ENCODE data around the gene HNF4A. TPM values are rescaled to one million over a fixed set of nuclear protein-coding genes. Genes with fewer than 3 reads are reported as not detected.
A peak's percentile ranks its signal among the peaks of the same experiment; 100 is the strongest.

HNF4A gene
- total and polyA plus RNA-seq, 2 of the 13 experiments (the other 11 are each of a cell fraction or from before 2014, with no cell fraction given): 80.9 to 169 TPM

DNA sequence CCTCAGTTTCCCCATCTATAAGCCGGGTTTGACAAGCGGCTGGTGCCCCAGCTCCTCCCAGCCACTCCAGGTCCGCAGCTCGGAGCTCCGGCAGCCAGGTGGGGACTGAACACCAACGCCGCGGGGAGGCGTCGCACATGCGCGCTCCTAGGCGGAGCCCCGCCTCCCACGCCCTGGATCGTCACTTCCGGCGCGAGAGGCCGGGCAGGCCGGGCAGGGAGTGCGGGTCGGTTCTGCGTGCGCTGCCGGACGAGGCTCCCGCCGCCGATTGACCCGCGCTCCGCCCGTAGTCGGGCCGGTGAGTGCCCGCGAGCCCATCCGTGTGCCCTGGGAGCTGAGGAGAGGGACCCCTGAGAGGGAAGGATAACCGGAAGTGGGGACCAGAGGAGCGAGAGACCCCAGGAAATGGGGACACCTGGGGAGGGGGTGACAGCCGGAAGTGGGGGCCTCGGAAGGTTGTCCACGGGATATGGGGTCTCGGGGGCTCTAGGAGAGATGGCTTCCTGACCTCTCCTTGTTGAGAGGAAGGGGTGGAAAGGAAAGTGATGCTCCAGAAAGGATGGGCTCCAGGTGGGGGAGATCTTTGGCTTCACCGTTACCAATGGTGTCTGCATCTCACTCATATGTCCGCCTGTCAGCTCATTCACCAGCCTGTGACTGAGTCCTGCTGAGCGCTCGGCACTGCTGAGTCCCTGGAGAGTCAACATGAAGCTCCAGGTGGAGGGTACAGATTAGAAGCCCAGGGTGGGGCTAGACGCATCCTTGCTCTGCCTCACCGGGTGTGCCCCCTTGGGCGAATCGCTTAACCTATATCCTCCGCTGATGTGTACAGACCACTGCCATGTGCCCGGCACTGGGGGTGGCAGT is 120.4 kb downstream of the HNF4A start, which contains the start of gene TTPAL (continued):
- TF ChIP-seq, protein P1, sequence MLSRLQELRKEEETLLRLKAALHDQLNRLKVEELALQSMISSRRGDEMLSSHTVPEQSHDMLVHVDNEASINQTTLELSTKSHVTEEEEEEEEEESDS (CRISPR knock-in tag; IDR thresholded peaks at IDR 0.05; ENCODE audit: borderline replicate concordance): peak; percentile 97
- TF ChIP-seq POLR2A (IDR thresholded peaks at IDR 0.05; ENCODE audit: insufficient read depth in 1 of 2, low read depth in 2 of 2, low read length in 2 of 2): peak; percentile 91 to 100
- peak; percentile 99 for TF ChIP-seq MEIS1 (CRISPR knock-in tag; IDR thresholded peaks at IDR 0.05; ENCODE audit: borderline replicate concordance)
- peak; percentile 78; the same call in 1 of the 2 replicates for TF ChIP-seq ATF7-NPFF (CRISPR knock-in tag; IDR thresholded peaks at IDR 0.05; ENCODE audit: low read depth)
- peak; percentile 99 for TF ChIP-seq ZBTB7A (CRISPR knock-in tag; IDR thresholded peaks at IDR 0.05)
- TF ChIP-seq ZNF446 (CRISPR knock-in tag; IDR thresholded peaks at IDR 0.05): no peak; the same call in 1 of the 2 replicates
- TF ChIP-seq, protein P2, sequence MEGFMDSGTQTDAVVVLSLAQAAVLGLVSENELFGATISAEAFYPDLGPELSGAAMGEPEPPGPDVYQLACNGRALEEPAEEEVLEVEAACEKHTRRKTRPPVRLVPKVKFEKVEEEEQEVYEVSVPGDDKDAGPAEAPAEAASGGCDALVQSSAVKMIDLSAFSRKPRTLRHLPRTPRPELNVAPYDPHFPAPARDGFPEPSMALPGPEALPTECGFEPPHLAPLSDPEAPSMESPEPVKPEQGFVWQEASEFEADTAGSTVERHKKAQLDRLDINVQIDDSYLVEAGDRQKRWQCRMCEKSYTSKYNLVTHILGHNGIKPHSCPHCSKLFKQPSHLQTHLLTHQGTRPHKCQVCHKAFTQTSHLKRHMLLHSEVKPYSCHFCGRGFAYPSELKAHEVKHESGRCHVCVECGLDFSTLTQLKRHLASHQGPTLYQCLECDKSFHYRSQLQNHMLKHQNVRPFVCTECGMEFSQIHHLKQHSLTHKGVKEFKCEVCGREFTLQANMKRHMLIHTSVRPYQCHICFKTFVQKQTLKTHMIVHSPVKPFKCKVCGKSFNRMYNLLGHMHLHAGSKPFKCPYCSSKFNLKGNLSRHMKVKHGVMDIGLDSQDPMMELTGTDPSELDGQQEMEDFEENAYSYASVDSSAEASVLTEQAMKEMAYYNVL (CRISPR knock-in tag; IDR thresholded peaks at IDR 0.05; ENCODE audit: borderline replicate concordance): peak; percentile 85; the same call in 1 of the 2 replicates
- TF ChIP-seq SNAI1 (CRISPR knock-in tag; IDR thresholded peaks at IDR 0.05; ENCODE audit: borderline replicate concordance): peak; percentile 73; the same call in 1 of the 2 replicates
- TF ChIP-seq, protein P3, sequence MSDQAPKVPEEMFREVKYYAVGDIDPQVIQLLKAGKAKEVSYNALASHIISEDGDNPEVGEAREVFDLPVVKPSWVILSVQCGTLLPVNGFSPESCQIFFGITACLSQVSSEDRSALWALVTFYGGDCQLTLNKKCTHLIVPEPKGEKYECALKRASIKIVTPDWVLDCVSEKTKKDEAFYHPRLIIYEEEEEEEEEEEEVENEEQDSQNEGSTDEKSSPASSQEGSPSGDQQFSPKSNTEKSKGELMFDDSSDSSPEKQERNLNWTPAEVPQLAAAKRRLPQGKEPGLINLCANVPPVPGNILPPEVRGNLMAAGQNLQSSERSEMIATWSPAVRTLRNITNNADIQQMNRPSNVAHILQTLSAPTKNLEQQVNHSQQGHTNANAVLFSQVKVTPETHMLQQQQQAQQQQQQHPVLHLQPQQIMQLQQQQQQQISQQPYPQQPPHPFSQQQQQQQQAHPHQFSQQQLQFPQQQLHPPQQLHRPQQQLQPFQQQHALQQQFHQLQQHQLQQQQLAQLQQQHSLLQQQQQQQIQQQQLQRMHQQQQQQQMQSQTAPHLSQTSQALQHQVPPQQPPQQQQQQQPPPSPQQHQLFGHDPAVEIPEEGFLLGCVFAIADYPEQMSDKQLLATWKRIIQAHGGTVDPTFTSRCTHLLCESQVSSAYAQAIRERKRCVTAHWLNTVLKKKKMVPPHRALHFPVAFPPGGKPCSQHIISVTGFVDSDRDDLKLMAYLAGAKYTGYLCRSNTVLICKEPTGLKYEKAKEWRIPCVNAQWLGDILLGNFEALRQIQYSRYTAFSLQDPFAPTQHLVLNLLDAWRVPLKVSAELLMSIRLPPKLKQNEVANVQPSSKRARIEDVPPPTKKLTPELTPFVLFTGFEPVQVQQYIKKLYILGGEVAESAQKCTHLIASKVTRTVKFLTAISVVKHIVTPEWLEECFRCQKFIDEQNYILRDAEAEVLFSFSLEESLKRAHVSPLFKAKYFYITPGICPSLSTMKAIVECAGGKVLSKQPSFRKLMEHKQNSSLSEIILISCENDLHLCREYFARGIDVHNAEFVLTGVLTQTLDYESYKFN (CRISPR knock-in tag; conservative IDR thresholded peaks at IDR 0.05): peak; percentile 78
- no peak; the same call in 1 of the 2 replicates for TF ChIP-seq MED13 (CRISPR knock-in tag; IDR thresholded peaks at IDR 0.05)
- peak; percentile 100 for TF ChIP-seq PHF8 (CRISPR knock-in tag; IDR thresholded peaks at IDR 0.05)
- TF ChIP-seq SMAD1 (CRISPR knock-in tag; IDR thresholded peaks at IDR 0.05; ENCODE audit: borderline replicate concordance, low read depth): peak; percentile 99
- 0 out of 2 replicates have a peak, but pooled peaks have one; percentile 20 for TF ChIP-seq ZSCAN22 (CRISPR knock-in tag; IDR thresholded peaks at IDR 0.05)
- 0 out of 2 replicates have a peak, but pooled peaks have one; percentile 11 for TF ChIP-seq KDM1A (CRISPR knock-in tag; IDR thresholded peaks at IDR 0.05)
- TF ChIP-seq, protein P4, sequence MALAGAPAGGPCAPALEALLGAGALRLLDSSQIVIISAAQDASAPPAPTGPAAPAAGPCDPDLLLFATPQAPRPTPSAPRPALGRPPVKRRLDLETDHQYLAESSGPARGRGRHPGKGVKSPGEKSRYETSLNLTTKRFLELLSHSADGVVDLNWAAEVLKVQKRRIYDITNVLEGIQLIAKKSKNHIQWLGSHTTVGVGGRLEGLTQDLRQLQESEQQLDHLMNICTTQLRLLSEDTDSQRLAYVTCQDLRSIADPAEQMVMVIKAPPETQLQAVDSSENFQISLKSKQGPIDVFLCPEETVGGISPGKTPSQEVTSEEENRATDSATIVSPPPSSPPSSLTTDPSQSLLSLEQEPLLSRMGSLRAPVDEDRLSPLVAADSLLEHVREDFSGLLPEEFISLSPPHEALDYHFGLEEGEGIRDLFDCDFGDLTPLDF (CRISPR knock-in tag; IDR thresholded peaks at IDR 0.05): peak; percentile 64; the same call in 1 of the 2 replicates
- 0 out of 2 replicates have a peak, but pooled peaks have one; percentile 27 for TF ChIP-seq ZNF644 (CRISPR knock-in tag; IDR thresholded peaks at IDR 0.05; ENCODE audit: low read depth)
- TF ChIP-seq SNRNP70 (IDR thresholded peaks at IDR 0.05; ENCODE audit: low read depth, low read length): no peak
- peak; percentile 97 for TF ChIP-seq ZFY (CRISPR knock-in tag; IDR thresholded peaks at IDR 0.05)
- TF ChIP-seq NONO (IDR thresholded peaks at IDR 0.05): no peak
- TF ChIP-seq NONO (CRISPR knock-in tag; conservative IDR thresholded peaks at IDR 0.05): peak; percentile 99
- TF ChIP-seq, protein P5, sequence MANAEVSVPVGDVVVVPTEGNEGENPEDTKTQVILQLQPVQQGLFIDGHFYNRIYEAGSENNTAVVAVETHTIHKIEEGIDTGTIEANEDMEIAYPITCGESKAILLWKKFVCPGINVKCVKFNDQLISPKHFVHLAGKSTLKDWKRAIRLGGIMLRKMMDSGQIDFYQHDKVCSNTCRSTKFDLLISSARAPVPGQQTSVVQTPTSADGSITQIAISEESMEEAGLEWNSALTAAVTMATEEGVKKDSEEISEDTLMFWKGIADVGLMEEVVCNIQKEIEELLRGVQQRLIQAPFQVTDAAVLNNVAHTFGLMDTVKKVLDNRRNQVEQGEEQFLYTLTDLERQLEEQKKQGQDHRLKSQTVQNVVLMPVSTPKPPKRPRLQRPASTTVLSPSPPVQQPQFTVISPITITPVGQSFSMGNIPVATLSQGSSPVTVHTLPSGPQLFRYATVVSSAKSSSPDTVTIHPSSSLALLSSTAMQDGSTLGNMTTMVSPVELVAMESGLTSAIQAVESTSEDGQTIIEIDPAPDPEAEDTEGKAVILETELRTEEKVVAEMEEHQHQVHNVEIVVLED (CRISPR knock-in tag; IDR thresholded peaks at IDR 0.05; ENCODE audit: borderline replicate concordance): peak; percentile 97
